GM18507 (cell line): ENCODE data around the gene POLG.

Source experiments
- DNase-seq: peaks from one replicate; pipeline ENCODE4 v3.0.0; 2011; ENCODE audit warnings: low read depth; ENCODE audit not compliant: insufficient read length; ENCODE audit errors: extremely low spot score
- FAIRE-seq: peaks from 2 replicates; lab custom pipeline; 2011; peaks lifted over from hg19 to GRCh38; lab: Jason Lieb, UNC

Gene POLG

GRCh38 chr15:89371228-89372044 is 36.8 kb upstream of the POLG start:
- FAIRE-seq (no peak), DNase-seq (no peak)

- FAIRE-seq (no peak), DNase-seq (no peak)
Observed at GRCh38 chr15:89370978-89371227, 36.3 kb upstream of the POLG start.

- FAIRE-seq (no peak), DNase-seq (no peak)
Observed at GRCh38 chr15:89370120-89370977, 35.7 kb upstream of the POLG start.

DNA sequence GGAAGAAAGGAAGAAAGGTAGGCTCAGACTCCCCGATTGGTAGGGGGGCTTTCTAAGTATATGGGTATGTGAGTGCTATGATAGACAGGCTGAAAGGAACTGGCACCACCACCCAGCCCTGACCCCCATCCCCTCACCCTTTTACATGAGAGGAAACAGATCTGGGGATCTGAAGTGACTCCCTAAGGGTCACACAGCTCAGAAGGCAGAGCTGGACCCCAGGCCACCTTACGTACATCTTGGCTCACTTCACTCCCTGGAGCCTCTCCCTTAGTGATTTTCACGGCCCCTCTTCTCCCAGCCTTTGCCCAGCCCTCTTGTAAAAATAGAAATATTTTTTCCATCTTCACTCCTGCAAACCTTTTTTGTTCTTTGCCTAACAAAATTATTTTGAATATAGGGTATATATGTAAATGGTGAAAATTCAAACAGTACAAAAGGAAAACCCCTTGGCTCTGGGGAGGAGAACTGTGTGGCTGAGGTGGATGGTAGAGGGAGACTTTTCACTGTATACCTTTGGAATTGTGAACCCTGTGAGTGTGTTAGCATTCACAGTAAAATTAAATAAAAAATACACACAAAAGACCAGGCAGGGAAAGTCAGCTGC is 34.8 kb upstream of the POLG start:
- FAIRE-seq (no peak), DNase-seq (no peak)

DNA sequence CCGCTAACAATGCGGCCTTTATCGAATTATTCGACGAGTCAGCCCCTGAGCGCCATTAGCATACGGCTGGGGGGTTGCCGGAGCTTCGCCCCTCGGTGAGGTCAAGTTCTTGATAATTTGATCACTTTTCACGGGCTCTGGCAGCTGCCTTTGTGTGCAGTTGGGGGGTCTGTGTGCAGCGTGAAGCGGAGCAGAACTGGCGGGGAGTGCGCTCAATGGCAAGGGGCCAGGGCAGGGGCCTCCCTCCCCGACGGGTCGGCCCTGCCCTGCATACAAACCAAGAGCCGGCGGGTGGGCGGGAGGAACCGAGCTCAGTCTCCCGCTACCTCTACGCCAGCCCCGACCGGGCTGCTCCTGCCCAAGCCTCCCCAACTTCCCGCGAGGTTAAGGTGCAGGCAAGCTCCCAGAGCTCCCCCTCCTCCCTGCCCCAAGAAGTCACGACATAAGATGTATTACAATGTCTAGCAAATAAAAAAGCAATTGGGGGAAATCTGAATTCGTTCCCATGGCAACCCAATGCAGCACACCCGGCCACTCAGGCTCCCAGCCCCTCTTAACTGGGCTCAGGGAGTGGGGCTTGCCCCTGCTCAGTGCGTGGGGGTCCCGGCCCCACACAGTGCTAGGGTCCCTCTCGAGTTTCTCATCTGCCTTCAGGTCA is 34.1 kb upstream of the POLG start:
- FAIRE-seq (no peak), DNase-seq (no peak)

DNA sequence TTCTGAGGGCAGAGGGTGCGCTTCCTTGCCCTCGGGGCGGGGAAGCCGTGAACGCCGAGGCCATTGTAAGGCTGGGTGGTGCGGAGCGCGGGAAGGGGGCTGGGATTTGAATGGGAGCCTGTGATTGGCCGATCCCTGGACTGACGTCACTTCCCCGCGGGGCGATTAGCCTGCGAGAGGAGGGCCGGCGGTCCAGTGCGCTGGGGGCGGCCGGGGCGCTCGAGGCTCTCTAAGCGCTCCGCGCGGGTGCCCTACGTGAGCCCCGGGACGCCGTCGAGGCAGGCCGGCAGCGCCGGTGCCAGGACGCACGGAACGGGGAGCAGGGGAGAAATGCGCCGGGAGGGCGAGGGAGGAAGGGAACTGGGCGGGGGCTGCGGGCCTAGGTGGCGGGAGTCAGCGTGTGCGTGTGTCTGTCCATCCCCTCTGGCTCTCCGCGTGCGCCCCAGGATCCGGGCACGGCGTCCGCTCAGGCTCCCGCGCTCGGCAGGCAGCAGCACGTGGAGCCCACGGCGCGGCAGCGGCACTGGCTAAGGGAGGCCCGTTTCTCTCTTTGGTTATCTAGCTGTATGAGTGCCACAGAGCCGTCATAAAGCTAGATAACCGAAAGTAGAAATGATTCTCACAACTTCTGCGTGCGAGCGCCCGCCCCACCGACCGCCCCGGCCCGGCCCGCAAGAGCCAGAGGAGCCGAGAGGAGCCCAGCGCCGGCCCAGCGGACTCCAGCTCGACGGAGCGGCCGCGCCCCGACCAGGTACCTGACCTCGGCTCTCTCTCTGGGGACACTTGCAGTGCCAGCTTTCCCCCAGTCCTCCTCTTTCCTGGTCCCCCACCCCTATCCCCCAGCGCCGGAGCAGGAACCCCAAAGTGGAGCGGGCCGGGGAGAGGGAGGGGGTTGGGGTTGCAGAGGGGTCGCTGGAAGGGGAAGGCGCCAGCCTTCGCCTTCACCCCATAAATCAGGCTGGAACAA is 33.1 kb upstream of the POLG start:
- FAIRE-seq: no peak
- no peak for DNase-seq

- FAIRE-seq (no peak), DNase-seq (no peak)
Observed at GRCh38 chr15:89366656-89367393, 32.2 kb upstream of the POLG start.

- FAIRE-seq (no peak), DNase-seq (no peak)
Observed at GRCh38 chr15:89365462-89366065, 30.9 kb upstream of the POLG start.

- DNase-seq (no peak), FAIRE-seq (no peak)
Observed at GRCh38 chr15:89364741-89365450, 30.3 kb upstream of the POLG start.

GRCh38 chr15:89364341-89364740 is 29.7 kb upstream of the POLG start:
- no peak for FAIRE-seq
- no peak for DNase-seq

DNA sequence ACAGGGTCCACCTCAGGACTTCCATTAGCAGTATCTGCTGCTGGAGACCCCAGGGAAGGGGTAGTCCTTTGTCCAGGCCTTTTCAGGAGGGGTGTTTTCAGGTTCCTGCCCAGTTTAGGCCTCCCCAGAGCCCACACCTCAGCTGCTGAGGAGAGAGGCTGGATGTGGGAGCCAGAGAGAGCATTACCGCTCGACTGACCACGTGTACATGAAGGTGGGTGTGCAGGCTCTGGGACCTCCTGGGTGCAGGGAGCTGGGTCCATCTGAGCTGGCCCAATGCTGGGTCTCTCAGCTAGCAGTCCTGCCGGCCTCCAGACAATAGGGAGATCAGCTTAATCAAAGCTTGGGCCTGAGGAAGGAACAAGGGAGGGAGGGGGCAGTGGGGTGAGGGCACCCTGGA is 29.1 kb upstream of the POLG start:
- FAIRE-seq: no peak
- no peak for DNase-seq

GRCh38 chr15:89363133-89363532 is 28.5 kb upstream of the POLG start:
- no peak for FAIRE-seq

GRCh38 chr15:89362203-89363101 is 27.8 kb upstream of the POLG start:
- no peak for DNase-seq
- no peak for FAIRE-seq

More at GRCh38 chr15:89363133-89363532, 28.5 kb upstream of the POLG start:
- no peak for DNase-seq

DNA sequence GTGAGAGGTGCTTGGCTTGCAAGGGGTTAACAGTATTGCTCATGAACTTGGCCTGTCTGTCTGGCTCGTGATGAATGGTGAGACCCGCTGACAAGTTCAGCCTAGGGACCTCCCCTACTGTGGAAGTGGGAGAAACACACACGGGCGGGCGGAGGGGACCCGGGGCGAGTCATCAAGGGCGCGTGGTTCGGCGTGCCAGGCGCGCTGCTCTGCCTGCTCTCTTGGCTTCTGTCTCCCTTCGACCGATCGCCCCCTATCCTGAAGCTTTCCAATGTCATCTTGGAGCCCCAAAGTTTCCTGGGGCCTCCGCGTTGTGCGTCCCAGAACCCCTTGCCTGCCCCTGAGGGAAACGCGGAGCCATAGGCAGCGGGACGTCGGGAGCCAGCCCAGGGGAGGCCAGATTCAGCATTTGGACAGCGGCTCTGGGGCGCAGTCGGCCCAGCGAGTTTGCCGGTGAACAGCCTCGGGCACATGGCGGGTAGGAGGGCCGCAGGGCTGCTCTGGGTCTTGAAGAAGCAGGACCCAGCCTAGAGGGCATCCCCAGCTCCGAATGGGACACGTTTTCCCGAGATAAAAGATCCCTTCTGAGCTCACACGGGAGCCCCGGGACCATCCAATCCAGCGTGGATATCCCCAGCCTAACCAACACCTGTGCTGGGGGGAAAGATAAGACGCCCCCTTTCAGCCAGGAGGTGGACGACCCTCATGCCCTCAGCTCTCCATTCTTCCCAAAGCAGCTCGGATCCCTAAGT is 27.0 kb upstream of the POLG start:
- FAIRE-seq (no peak), DNase-seq (peak; percentile 32)

DNA sequence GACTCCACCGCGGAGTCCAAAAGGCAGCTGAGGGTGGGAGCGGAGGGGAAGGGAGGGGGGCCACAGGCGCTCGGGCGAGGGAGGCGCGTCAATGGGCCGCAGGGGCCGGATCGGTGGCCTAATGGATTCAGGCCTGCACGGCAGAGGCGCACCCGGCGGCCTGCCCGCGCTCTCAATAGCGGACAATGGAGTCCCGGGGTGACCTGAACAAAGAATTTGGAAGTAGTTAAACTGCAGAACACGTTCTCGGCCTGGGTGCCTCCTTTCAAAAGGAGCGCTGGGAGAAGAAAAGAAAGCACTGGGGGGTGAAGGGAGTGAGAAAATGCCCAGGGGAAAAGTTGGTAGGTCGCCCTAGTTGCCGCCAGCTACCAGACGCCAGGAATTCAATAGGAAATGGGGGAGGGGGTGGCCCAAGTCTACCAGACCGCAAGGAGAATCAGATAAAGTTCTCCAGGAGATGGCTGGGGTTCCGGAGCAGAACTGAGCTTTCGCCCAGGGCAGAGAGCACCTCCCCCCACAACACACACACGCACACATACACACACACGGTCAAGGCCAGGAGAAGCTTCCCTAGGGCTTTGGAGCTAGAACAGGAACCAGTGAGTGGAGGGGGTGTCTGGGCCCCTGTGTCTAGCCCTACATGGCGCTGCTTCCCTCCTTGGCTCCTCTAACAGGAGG is 25.8 kb upstream of the POLG start:
- no peak for DNase-seq
- FAIRE-seq: no peak
